ENCODE measurements around the gene SYK. TPM values are rescaled to one million over a fixed set of nuclear protein-coding genes. Genes with fewer than 3 reads are reported as not detected.

SYK gene
- total RNA-seq, 1 experiment from 2014 or later: 5.9 TPM

DNA sequence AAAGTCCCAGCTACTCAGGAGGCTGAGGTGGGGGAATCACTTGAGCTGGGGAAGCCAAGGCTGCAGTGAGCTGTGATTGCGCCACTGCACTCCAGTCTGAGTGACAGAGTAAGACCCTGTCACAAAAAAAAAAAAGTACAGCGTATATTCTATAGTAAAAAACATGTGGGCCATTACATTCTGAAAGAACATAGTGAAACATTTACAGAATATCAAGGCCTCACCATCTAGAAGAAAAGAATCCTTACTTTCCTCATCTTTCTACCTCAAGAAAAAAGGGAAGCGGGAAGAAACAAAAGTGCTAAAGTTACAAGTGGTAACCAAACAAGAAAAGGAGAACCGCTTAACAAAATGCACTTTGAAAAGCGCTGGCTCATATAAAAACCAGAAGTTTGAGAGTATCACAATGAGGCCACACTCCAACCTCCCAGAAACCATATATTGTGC lies 5.7 kb upstream of the SYK start:
- no TSS peak for BruUV-seq (replicated peaks)
- Mint-ChIP-seq H3K9me3 (ENCODE audit: unreplicated experiment) (no peaks in the 10 kb centered on the region), H3K27ac (ENCODE audit: low read depth, unreplicated experiment) (no peak overlapping the region), H3K4me3 (ENCODE audit: unreplicated experiment) (no peak overlapping the region), H3K4me1 (ENCODE audit: insufficient read depth, unreplicated experiment) (no peaks in the 10 kb centered on the region), H3K36me3 (ENCODE audit: insufficient read depth, unreplicated experiment) (no peaks in the 10 kb centered on the region), H3K27me3 (ENCODE audit: insufficient read depth, unreplicated experiment) (peaks cover 34% of the 10 kb centered on the region)
- TF ChIP-seq, protein P1, sequence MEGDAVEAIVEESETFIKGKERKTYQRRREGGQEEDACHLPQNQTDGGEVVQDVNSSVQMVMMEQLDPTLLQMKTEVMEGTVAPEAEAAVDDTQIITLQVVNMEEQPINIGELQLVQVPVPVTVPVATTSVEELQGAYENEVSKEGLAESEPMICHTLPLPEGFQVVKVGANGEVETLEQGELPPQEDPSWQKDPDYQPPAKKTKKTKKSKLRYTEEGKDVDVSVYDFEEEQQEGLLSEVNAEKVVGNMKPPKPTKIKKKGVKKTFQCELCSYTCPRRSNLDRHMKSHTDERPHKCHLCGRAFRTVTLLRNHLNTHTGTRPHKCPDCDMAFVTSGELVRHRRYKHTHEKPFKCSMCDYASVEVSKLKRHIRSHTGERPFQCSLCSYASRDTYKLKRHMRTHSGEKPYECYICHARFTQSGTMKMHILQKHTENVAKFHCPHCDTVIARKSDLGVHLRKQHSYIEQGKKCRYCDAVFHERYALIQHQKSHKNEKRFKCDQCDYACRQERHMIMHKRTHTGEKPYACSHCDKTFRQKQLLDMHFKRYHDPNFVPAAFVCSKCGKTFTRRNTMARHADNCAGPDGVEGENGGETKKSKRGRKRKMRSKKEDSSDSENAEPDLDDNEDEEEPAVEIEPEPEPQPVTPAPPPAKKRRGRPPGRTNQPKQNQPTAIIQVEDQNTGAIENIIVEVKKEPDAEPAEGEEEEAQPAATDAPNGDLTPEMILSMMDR (IDR thresholded peaks at IDR 0.05; ENCODE audit: unreplicated experiment): no peak
- ChIA-PET CTCF (interaction anchor here (0.5 kb wide), 1 partner anchor 655 kb away, joined by 3 read pairs; no protein-coding TSS in a partner anchor), POLR2A (interaction anchor here (1.1 kb wide), 1 partner anchor 30 kb away, joined by 3 read pairs; no protein-coding TSS in a partner anchor)
- no peak for DNase-seq (ENCODE audit: unreplicated experiment)
- intact Hi-C loops (cut with micrococcal nuclease): loop anchor here (10.0 kb wide), 1 partner anchor 941 kb away; no protein-coding TSS in a partner anchor

DNA sequence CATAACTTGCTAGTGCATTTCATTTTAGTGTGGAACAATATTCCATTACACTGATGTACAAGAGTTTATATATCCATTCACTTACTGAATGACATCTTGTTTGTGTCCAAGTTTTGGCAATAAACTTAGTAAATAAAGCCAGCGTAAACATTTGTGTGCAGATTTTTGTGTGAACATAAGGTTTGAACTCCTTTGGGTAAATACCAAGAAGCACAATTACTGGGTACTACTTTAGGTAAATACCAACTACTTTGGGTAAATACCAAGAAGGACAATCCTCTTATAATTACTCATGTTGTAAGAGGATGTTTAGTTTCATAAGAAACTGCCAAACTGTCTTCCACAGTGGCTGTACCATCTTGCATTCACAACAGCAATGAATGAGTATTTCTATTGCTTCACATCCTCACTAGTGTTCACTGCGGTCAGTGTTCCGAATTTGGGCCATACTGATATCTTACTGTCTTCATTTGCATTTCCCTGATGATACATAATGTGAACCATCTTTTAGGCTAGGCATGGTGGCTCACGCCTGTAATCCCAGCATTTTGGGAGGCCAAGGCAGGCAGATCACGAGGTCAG lies 2.3 kb upstream of the SYK start:
- TF ChIP-seq, protein P1 (IDR thresholded peaks at IDR 0.05; ENCODE audit: unreplicated experiment): no peak
- H3K27ac Mint-ChIP-seq (ENCODE audit: low read depth, unreplicated experiment): no peak overlapping the region
- POLR2A ChIA-PET: no interaction called here
- DNase-seq (ENCODE audit: unreplicated experiment): no peak
- H3K9me3 Mint-ChIP-seq (ENCODE audit: unreplicated experiment): no peaks in the 10 kb centered on the region
- intact Hi-C loops (cut with micrococcal nuclease): loop anchor here (10.0 kb wide), 1 partner anchor 945 kb away; no protein-coding TSS in a partner anchor
- CTCF ChIA-PET: no interaction called here
- H3K4me3 Mint-ChIP-seq (ENCODE audit: unreplicated experiment): no peak overlapping the region
- peaks cover 34% of the 10 kb centered on the region for H3K27me3 Mint-ChIP-seq (ENCODE audit: insufficient read depth, unreplicated experiment)
- H3K36me3 Mint-ChIP-seq (ENCODE audit: insufficient read depth, unreplicated experiment): no peaks in the 10 kb centered on the region
- no TSS peak for BruUV-seq (replicated peaks)
- no peaks in the 10 kb centered on the region for H3K4me1 Mint-ChIP-seq (ENCODE audit: insufficient read depth, unreplicated experiment)

DNA sequence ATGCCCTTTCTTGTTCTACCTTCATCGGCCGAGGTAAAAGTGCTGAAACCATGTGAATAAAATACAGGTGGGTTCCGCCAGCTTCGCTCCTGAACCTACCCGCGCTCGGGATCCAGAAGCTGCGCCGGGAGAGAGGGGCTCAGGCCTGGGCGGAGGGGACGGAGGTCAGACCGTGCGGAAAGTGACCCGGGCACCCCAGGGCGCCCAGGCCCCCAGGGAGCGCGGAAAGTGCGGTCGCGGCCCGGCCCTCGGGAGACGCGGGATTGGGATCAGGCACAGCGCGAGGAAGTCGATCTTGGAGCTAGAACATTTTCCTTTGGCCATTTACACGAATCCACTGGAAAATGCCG lies 329 bp downstream of the SYK start:
- H3K4me3 Mint-ChIP-seq (ENCODE audit: unreplicated experiment): peak overlapping the region; percentile 77

GRCh38 chr9:90802386-90802985 lies 867 bp downstream of the SYK start:
- intact Hi-C loops (cut with micrococcal nuclease): no loop called here
- TF ChIP-seq, protein P1 (IDR thresholded peaks at IDR 0.05; ENCODE audit: unreplicated experiment): no peak
- no peaks in the 10 kb centered on the region for H3K4me1 Mint-ChIP-seq (ENCODE audit: insufficient read depth, unreplicated experiment)
- no peak for DNase-seq (ENCODE audit: unreplicated experiment)
- H3K9me3 Mint-ChIP-seq (ENCODE audit: unreplicated experiment): no peaks in the 10 kb centered on the region
- no peaks in the 10 kb centered on the region for H3K36me3 Mint-ChIP-seq (ENCODE audit: insufficient read depth, unreplicated experiment)
- peaks cover 22% of the 10 kb centered on the region for H3K27me3 Mint-ChIP-seq (ENCODE audit: insufficient read depth, unreplicated experiment)
- CTCF ChIA-PET: no interaction called here
- POLR2A ChIA-PET: no interaction called here
- peak overlapping the region; percentile 77 for H3K4me3 Mint-ChIP-seq (ENCODE audit: unreplicated experiment)
- no peak overlapping the region for H3K27ac Mint-ChIP-seq (ENCODE audit: low read depth, unreplicated experiment)
- TSS peak; percentile 30 for BruUV-seq (replicated peaks)

More for the DNA sequence above, 329 bp downstream of the SYK start:
- no TSS peak for BruUV-seq (replicated peaks)
- ChIA-PET POLR2A (no interaction called here), CTCF (no interaction called here)
- no peaks in the 10 kb centered on the region for H3K4me1 Mint-ChIP-seq (ENCODE audit: insufficient read depth, unreplicated experiment)
- peaks cover 27% of the 10 kb centered on the region for H3K27me3 Mint-ChIP-seq (ENCODE audit: insufficient read depth, unreplicated experiment)
- DNase-seq (ENCODE audit: unreplicated experiment): no peak
- H3K9me3 Mint-ChIP-seq (ENCODE audit: unreplicated experiment): no peaks in the 10 kb centered on the region
- no peaks in the 10 kb centered on the region for H3K36me3 Mint-ChIP-seq (ENCODE audit: insufficient read depth, unreplicated experiment)
- H3K27ac Mint-ChIP-seq (ENCODE audit: low read depth, unreplicated experiment): no peak overlapping the region
- TF ChIP-seq, protein P1 (IDR thresholded peaks at IDR 0.05; ENCODE audit: unreplicated experiment): no peak
- intact Hi-C loops (cut with micrococcal nuclease): no loop called here

Measured in MCF 10A (cell line).